HEK293 (cell line): ENCODE results near the gene CEP350.

Experiments
- FEZF1 ChIP-seq: fragments of 450-650 bp; formaldehyde crosslinking; IDR thresholded peaks from 2 replicates; pipeline ENCODE4 v1.5.1; 2016; ENCODE audit warnings: missing biosample characterization, missing genetic modification characterization
- IKZF3 ChIP-seq: fragments of 450-650 bp; IDR thresholded peaks from 2 replicates; pipeline ENCODE4 v1.5.0; 2018; ENCODE audit warnings: missing biosample characterization, mild to moderate bottlenecking, missing genetic modification characterization, moderate library complexity
- KLF7 ChIP-seq: fragments of 450-650 bp; formaldehyde crosslinking; IDR thresholded peaks from 2 replicates; pipeline ENCODE4 v1.5.1; 2016; ENCODE audit warnings: missing biosample characterization, missing genetic modification characterization, borderline replicate concordance
- KLF9 ChIP-seq: fragments of 450-650 bp; formaldehyde crosslinking; IDR thresholded peaks from 2 replicates; pipeline ENCODE4 v1.5.1; 2016; ENCODE audit warnings: missing biosample characterization, missing genetic modification characterization, low read depth
- PRDM2 ChIP-seq: fragments of 450-650 bp; formaldehyde crosslinking; IDR thresholded peaks from 2 replicates; pipeline ENCODE4 v1.5.1; 2016; ENCODE audit warnings: missing biosample characterization, missing genetic modification characterization, borderline replicate concordance
- RBAK ChIP-seq: fragments of 450-650 bp; formaldehyde crosslinking; IDR thresholded peaks from 2 replicates; pipeline ENCODE4 v1.5.1; 2016; ENCODE audit warnings: missing biosample characterization, missing genetic modification characterization
- SCRT1 ChIP-seq: fragments of 450-650 bp; formaldehyde crosslinking; IDR thresholded peaks from 2 replicates; pipeline ENCODE4 v1.5.1; 2016; ENCODE audit warnings: missing biosample characterization, missing genetic modification characterization, borderline replicate concordance
- SCRT2 ChIP-seq: fragments of 450-650 bp; formaldehyde crosslinking; IDR thresholded peaks from 2 replicates; pipeline ENCODE4 v1.5.1; 2016; ENCODE audit warnings: missing biosample characterization, missing genetic modification characterization
- SP7 ChIP-seq: fragments of 450-650 bp; formaldehyde crosslinking; IDR thresholded peaks from 2 replicates; pipeline ENCODE4 v1.5.1; 2016; ENCODE audit warnings: missing biosample characterization, missing genetic modification characterization
- ZBTB1 ChIP-seq: fragments of 450-650 bp; formaldehyde crosslinking; IDR thresholded peaks from 2 replicates; pipeline ENCODE4 v1.5.1; 2016; ENCODE audit warnings: missing biosample characterization, missing genetic modification characterization
- ZBTB48 ChIP-seq: fragments of 450-650 bp; formaldehyde crosslinking; IDR thresholded peaks from 2 replicates; pipeline ENCODE4 v1.5.1; 2016; ENCODE audit warnings: missing biosample characterization, missing genetic modification characterization
- ZBTB8A ChIP-seq: fragments of 450-650 bp; formaldehyde crosslinking; IDR thresholded peaks from 2 replicates; pipeline ENCODE4 v1.5.1; 2016; ENCODE audit warnings: missing biosample characterization, missing genetic modification characterization
- ZFP41 ChIP-seq: fragments of 450-650 bp; formaldehyde crosslinking; IDR thresholded peaks from 2 replicates; pipeline ENCODE4 v1.5.1; 2016; ENCODE audit warnings: missing biosample characterization, missing genetic modification characterization, borderline replicate concordance
- ZNF140 ChIP-seq: fragments of 450-650 bp; formaldehyde crosslinking; IDR thresholded peaks from 2 replicates; pipeline ENCODE4 v1.5.1; 2016; ENCODE audit warnings: missing biosample characterization, missing genetic modification characterization
- ZNF18 ChIP-seq: fragments of 450-650 bp; formaldehyde crosslinking; IDR thresholded peaks from 2 replicates; pipeline ENCODE4 v1.5.1; 2016; ENCODE audit warnings: missing biosample characterization, missing genetic modification characterization
- ZNF24 ChIP-seq: fragments of 450-650 bp; formaldehyde crosslinking; IDR thresholded peaks from 2 replicates; pipeline ENCODE4 v1.5.1; 2016; ENCODE audit warnings: missing biosample characterization, missing genetic modification characterization
- ZNF311 ChIP-seq: fragments of 450-650 bp; formaldehyde crosslinking; IDR thresholded peaks from 2 replicates; pipeline ENCODE4 v1.5.1; 2017; ENCODE audit warnings: missing biosample characterization, missing genetic modification characterization, borderline replicate concordance
- ZNF513 ChIP-seq: fragments of 450-650 bp; IDR thresholded peaks from 2 replicates; pipeline ENCODE4 v1.5.1; 2018; ENCODE audit warnings: missing biosample characterization, missing genetic modification characterization
- ZNF549 ChIP-seq: fragments of 450-650 bp; IDR thresholded peaks from 2 replicates; pipeline ENCODE4 v1.5.1; 2018; ENCODE audit warnings: missing biosample characterization, missing genetic modification characterization, mild to moderate bottlenecking, inconsistent platforms, moderate library complexity
- ZNF660 ChIP-seq: fragments of 450-650 bp; IDR thresholded peaks from 2 replicates; pipeline ENCODE4 v1.5.1; 2018; ENCODE audit warnings: missing biosample characterization, mild to moderate bottlenecking, missing genetic modification characterization
- ZNF677 ChIP-seq: fragments of 450-650 bp; IDR thresholded peaks from 2 replicates; pipeline ENCODE4 v1.5.0; 2018; ENCODE audit warnings: missing biosample characterization, mild to moderate bottlenecking, missing genetic modification characterization, moderate library complexity
- ZNF692 ChIP-seq: fragments of 450-650 bp; formaldehyde crosslinking; IDR thresholded peaks from 2 replicates; pipeline ENCODE4 v1.5.1; 2016; ENCODE audit warnings: missing biosample characterization, missing genetic modification characterization
- ZNF701 ChIP-seq: fragments of 450-650 bp; formaldehyde crosslinking; IDR thresholded peaks from 2 replicates; pipeline ENCODE4 v1.5.1; 2016; ENCODE audit warnings: missing biosample characterization, missing genetic modification characterization
- ZNF791 ChIP-seq: fragments of 450-650 bp; formaldehyde crosslinking; IDR thresholded peaks from 2 replicates; pipeline ENCODE4 v1.5.1; 2016; ENCODE audit warnings: missing biosample characterization, missing genetic modification characterization
- ZNF837 ChIP-seq: fragments of 450-650 bp; formaldehyde crosslinking; IDR thresholded peaks from 2 replicates; pipeline ENCODE4 v1.5.1; 2016; ENCODE audit warnings: missing biosample characterization, missing genetic modification characterization
- ZNF843 ChIP-seq: fragments of 450-650 bp; formaldehyde crosslinking; IDR thresholded peaks from 2 replicates; pipeline ENCODE4 v1.5.1; 2016; ENCODE audit warnings: missing biosample characterization, missing genetic modification characterization
- TF ChIP-seq, protein P1 (sequence below): fragments of 450-650 bp; formaldehyde crosslinking; IDR thresholded peaks from 2 replicates; pipeline ENCODE4 v1.5.1; 2016; ENCODE audit warnings: missing biosample characterization, missing genetic modification characterization, low read depth
- TF ChIP-seq, protein P2 (sequence below): fragments of 450-650 bp; formaldehyde crosslinking; IDR thresholded peaks from 2 replicates; pipeline ENCODE4 v1.5.1; 2016; ENCODE audit warnings: missing biosample characterization, missing genetic modification characterization, borderline replicate concordance

CEP350 gene

GRCh38 chr1:179930867-179931266, 23.7 kb upstream of the CEP350 start (continued):
- no peak for TF ChIP-seq PRDM2 (tag by site-specific recombination)
- TF ChIP-seq ZNF513 (tag by site-specific recombination), result 0 out of 2 replicates have a peak, but pooled peaks have one; percentile 15
- TF ChIP-seq KLF7 (tag by site-specific recombination), result no peak; the same call in 1 of the 2 replicates
- TF ChIP-seq, protein P1, sequence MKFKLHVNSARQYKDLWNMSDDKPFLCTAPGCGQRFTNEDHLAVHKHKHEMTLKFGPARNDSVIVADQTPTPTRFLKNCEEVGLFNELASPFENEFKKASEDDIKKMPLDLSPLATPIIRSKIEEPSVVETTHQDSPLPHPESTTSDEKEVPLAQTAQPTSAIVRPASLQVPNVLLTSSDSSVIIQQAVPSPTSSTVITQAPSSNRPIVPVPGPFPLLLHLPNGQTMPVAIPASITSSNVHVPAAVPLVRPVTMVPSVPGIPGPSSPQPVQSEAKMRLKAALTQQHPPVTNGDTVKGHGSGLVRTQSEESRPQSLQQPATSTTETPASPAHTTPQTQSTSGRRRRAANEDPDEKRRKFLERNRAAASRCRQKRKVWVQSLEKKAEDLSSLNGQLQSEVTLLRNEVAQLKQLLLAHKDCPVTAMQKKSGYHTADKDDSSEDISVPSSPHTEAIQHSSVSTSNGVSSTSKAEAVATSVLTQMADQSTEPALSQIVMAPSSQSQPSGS (tag by site-specific recombination), result peak; percentile 90
- no peak for TF ChIP-seq ZNF677
- no peak for TF ChIP-seq ZNF549 (tag by site-specific recombination)
- peak; percentile 82; the same call in 1 of the 2 replicates for TF ChIP-seq SCRT1 (tag by site-specific recombination)
- TF ChIP-seq, protein P2, sequence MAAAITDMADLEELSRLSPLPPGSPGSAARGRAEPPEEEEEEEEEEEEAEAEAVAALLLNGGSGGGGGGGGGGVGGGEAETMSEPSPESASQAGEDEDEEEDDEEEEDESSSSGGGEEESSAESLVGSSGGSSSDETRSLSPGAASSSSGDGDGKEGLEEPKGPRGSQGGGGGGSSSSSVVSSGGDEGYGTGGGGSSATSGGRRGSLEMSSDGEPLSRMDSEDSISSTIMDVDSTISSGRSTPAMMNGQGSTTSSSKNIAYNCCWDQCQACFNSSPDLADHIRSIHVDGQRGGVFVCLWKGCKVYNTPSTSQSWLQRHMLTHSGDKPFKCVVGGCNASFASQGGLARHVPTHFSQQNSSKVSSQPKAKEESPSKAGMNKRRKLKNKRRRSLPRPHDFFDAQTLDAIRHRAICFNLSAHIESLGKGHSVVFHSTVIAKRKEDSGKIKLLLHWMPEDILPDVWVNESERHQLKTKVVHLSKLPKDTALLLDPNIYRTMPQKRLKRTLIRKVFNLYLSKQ (tag by site-specific recombination), result no peak
- TF ChIP-seq ZNF24 (tag by site-specific recombination), result peak; percentile 87
- peak; percentile 72 for TF ChIP-seq IKZF3 (tag by site-specific recombination)
- TF ChIP-seq FEZF1, result peak; percentile 73
- peak; percentile 69 for TF ChIP-seq SP7 (tag by site-specific recombination)
- TF ChIP-seq ZNF18 (tag by site-specific recombination), result 0 out of 2 replicates have a peak, but pooled peaks have one; percentile 27
- no peak for TF ChIP-seq ZNF140 (tag by site-specific recombination)
- no peak for TF ChIP-seq ZFP41 (tag by site-specific recombination)
- 0 out of 2 replicates have a peak, but pooled peaks have one; percentile 17 for TF ChIP-seq ZBTB8A (tag by site-specific recombination)
- peak; percentile 95 for TF ChIP-seq ZNF843 (tag by site-specific recombination)
- peak; percentile 87 for TF ChIP-seq ZNF660 (tag by site-specific recombination)
- TF ChIP-seq ZNF837 (tag by site-specific recombination), result no peak
- TF ChIP-seq KLF9 (tag by site-specific recombination), result no peak
- no peak for TF ChIP-seq ZNF311 (tag by site-specific recombination)
- TF ChIP-seq ZBTB1 (tag by site-specific recombination), result no peak
- TF ChIP-seq ZNF701 (tag by site-specific recombination), result no peak
- no peak for TF ChIP-seq ZNF791
- TF ChIP-seq RBAK (tag by site-specific recombination), result no peak
- TF ChIP-seq ZNF692 (tag by site-specific recombination), result peak; percentile 81
- TF ChIP-seq SCRT2 (tag by site-specific recombination), result peak; percentile 77
- no peak for TF ChIP-seq ZBTB48 (tag by site-specific recombination)
